Thoracic aorta (tissue), 2 donors: ENCODE measurements around the gene LRRC7. TPM values are rescaled to one million over a fixed set of nuclear protein-coding genes. Genes with fewer than 3 reads are reported as not detected.

Experiments used
- ATAC-seq: fragments of 150-250 bp; one replicate; pipeline ENCODE4 v1.8.0; 2017; ENCODE audit warnings: low read depth; ENCODE audit not compliant: insufficient number of reproducible peaks, low FRiP score
- DNase-seq: peaks from one replicate; pipeline ENCODE4 v3.0.0-alpha.2; 2020; ENCODE audit warnings: low spot score
- H3K27ac ChIP-seq, 2 donors: fragments of 200-600 bp; sonication (generic); 1 replicate in 1 of 2; 2 replicates in 1 of 2; pipeline ENCODE4 v1.5.1; 2016; ENCODE audit warnings: mild to moderate bottlenecking in 2 of 2, moderate library complexity in 2 of 2
- H3K27me3 ChIP-seq: fragments of 200-600 bp; sonication (generic); replicated peaks from 2 replicates; pipeline ENCODE4 v1.6.0; 2016; ENCODE audit warnings: mild to moderate bottlenecking; ENCODE audit not compliant: insufficient read depth
- H3K36me3 ChIP-seq: fragments of 200-600 bp; sonication (generic); one replicate; pipeline ENCODE4 v1.5.1; 2016
- H3K4me1 ChIP-seq, 2 donors: fragments of 200-600 bp; sonication (generic); 1 replicate in 1 of 2; 2 replicates in 1 of 2; pipeline versions ENCODE4 v1.5.1 to v1.6.0; 2016; ENCODE audit warnings: low read depth in 2 of 2, mild to moderate bottlenecking in 1 of 2; ENCODE audit not compliant: control insufficient read depth in 1 of 2
- H3K4me3 ChIP-seq: fragments of 200-600 bp; sonication (generic); 2 replicates; pipeline ENCODE4 v1.5.1; 2016; ENCODE audit warnings: mild to moderate bottlenecking
- H3K9me3 ChIP-seq: fragments of 200-600 bp; sonication (generic); 2 replicates; pipeline ENCODE4 v1.5.1; 2016
- total RNA-seq, 2 donors: library from RNA; depleted of rRNA; stranded (reverse); fragments of >200 nt; gene quantifications; one replicate each; pipeline versions ENCODE4 v1.1.0 to v1.2.3, GENCODE V29; 2016
- TF ChIP-seq, protein P1 (sequence below): fragments of 200-600 bp; sonication (generic); IDR thresholded peaks from one replicate; pipeline ENCODE4 v1.5.1; 2019; ENCODE audit warnings: antibody characterized with exemption

LRRC7 gene
- total RNA-seq, 2 donors from 2014 or later, result 0.14 to 0.35 TPM

GRCh38 chr1:69747207-69747606 is 179.5 kb downstream of the LRRC7 start:
- Histone ChIP-seq H3K27ac (no peak overlapping the region), H3K9me3 (no peaks in the 10 kb centered on the region), H3K4me3 (no peak overlapping the region), H3K36me3 (no peaks in the 10 kb centered on the region), H3K27me3 (no peaks in the 10 kb centered on the region), H3K4me1 (no peaks in the 10 kb centered on the region)
- ATAC-seq (no peak), DNase-seq (no peak)
- TF ChIP-seq, protein P1, sequence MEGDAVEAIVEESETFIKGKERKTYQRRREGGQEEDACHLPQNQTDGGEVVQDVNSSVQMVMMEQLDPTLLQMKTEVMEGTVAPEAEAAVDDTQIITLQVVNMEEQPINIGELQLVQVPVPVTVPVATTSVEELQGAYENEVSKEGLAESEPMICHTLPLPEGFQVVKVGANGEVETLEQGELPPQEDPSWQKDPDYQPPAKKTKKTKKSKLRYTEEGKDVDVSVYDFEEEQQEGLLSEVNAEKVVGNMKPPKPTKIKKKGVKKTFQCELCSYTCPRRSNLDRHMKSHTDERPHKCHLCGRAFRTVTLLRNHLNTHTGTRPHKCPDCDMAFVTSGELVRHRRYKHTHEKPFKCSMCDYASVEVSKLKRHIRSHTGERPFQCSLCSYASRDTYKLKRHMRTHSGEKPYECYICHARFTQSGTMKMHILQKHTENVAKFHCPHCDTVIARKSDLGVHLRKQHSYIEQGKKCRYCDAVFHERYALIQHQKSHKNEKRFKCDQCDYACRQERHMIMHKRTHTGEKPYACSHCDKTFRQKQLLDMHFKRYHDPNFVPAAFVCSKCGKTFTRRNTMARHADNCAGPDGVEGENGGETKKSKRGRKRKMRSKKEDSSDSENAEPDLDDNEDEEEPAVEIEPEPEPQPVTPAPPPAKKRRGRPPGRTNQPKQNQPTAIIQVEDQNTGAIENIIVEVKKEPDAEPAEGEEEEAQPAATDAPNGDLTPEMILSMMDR, result no peak

- Histone ChIP-seq H3K4me3 (no peak overlapping the region), H3K27ac (no peak overlapping the region), H3K9me3 (no peaks in the 10 kb centered on the region), H3K36me3 (no peaks in the 10 kb centered on the region), H3K4me1 (no peaks in the 10 kb centered on the region), H3K27me3 (no peaks in the 10 kb centered on the region)
- ATAC-seq, result no peak
- TF ChIP-seq, protein P1, result no peak
- no peak for DNase-seq
Measured at GRCh38 chr1:69750638-69751037, 182.9 kb downstream of the LRRC7 start.

DNA sequence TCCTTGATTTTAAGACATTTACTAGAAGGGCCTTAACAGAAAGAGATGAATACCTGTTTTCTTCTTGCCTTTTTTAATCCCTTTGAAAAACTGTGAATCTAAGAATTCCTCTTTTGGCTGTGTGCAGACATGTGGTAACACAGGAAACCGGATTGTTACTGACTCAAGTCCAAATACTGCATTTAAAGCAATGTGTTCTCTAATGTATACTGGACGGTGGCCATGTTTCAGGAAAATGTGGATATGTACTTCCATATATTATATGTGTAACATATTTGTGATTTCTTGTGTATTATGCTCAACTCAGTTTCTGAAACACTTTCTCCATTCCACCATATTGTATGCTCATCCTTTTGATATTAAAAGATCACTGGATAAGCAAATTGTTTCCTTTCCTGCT is 185.1 kb downstream of the LRRC7 start:
- no peaks in the 10 kb centered on the region for H3K36me3 ChIP-seq
- H3K9me3 ChIP-seq, result no peaks in the 10 kb centered on the region
- H3K27me3 ChIP-seq, result no peaks in the 10 kb centered on the region
- TF ChIP-seq, protein P1, result no peak
- ATAC-seq, result no peak
- no peak for DNase-seq
- H3K4me3 ChIP-seq, result no peak overlapping the region
- no peaks in the 10 kb centered on the region for H3K4me1 ChIP-seq
- H3K27ac ChIP-seq, result no peak overlapping the region

GRCh38 chr1:69754521-69754920 is 186.8 kb downstream of the LRRC7 start:
- no peak for DNase-seq
- Histone ChIP-seq H3K4me3 (no peak overlapping the region), H3K4me1 (no peaks in the 10 kb centered on the region), H3K9me3 (no peaks in the 10 kb centered on the region), H3K27me3 (no peaks in the 10 kb centered on the region), H3K36me3 (no peaks in the 10 kb centered on the region), H3K27ac (no peak overlapping the region)
- no peak for ATAC-seq
- TF ChIP-seq, protein P1, result no peak

GRCh38 chr1:69755647-69756046 is 187.9 kb downstream of the LRRC7 start:
- Histone ChIP-seq H3K4me1 (no peaks in the 10 kb centered on the region), H3K9me3 (no peaks in the 10 kb centered on the region), H3K4me3 (no peak overlapping the region), H3K27ac (no peak overlapping the region), H3K36me3 (no peaks in the 10 kb centered on the region), H3K27me3 (no peaks in the 10 kb centered on the region)
- no peak for DNase-seq
- TF ChIP-seq, protein P1, result no peak
- no peak for ATAC-seq
